HEK293T (cell line): ENCODE data around the gene INCENP.

Experiments used
- ARNT ChIP-seq: fragments of 450-650 bp; IDR thresholded peaks from 2 replicates; pipeline ENCODE4 v1.6.1; 2017; ENCODE audit warnings: mild to moderate bottlenecking
- BHLHE40 ChIP-seq: fragments of 450-650 bp; IDR thresholded peaks from 2 replicates; pipeline ENCODE4 v1.6.1; 2016; ENCODE audit warnings: mild to moderate bottlenecking, moderate library complexity, borderline replicate concordance
- CTBP1 ChIP-seq: fragments of 450-650 bp; IDR thresholded peaks from 2 replicates; pipeline ENCODE4 v1.6.1; 2016; ENCODE audit warnings: borderline replicate concordance
- ELF4 ChIP-seq: fragments of 450-650 bp; IDR thresholded peaks from 2 replicates; pipeline ENCODE4 v1.6.1; 2017; ENCODE audit warnings: antibody characterized with exemption
- FOXM1 ChIP-seq: fragments of 450-650 bp; IDR thresholded peaks from 2 replicates; pipeline ENCODE4 v1.6.1; 2017; ENCODE audit warnings: mild to moderate bottlenecking, borderline replicate concordance
- HDGF ChIP-seq: fragments of 450-650 bp; IDR thresholded peaks from 2 replicates; pipeline ENCODE4 v1.6.1; 2017; ENCODE audit warnings: antibody characterized with exemption, borderline replicate concordance
- L3MBTL2 ChIP-seq: fragments of 450-650 bp; conservative IDR thresholded peaks from 2 replicates; pipeline ENCODE4 v1.6.1; 2016; ENCODE audit warnings: mild to moderate bottlenecking
- LEF1 ChIP-seq: fragments of 450-650 bp; IDR thresholded peaks from 2 replicates; pipeline ENCODE4 v1.6.1; 2017; ENCODE audit warnings: mild to moderate bottlenecking, borderline replicate concordance
- NFRKB ChIP-seq: fragments of 450-650 bp; IDR thresholded peaks from 2 replicates; pipeline ENCODE4 v1.6.1; 2016; ENCODE audit warnings: mild to moderate bottlenecking, moderate library complexity
- PKNOX1 ChIP-seq: fragments of 450-650 bp; IDR thresholded peaks from 2 replicates; pipeline ENCODE4 v1.6.1; 2016
- SP1 ChIP-seq: fragments of 450-650 bp; IDR thresholded peaks from 2 replicates; pipeline ENCODE4 v1.6.1; 2017
- SUZ12 ChIP-seq: fragments of 450-650 bp; IDR thresholded peaks from 2 replicates; pipeline ENCODE4 v1.6.1; 2016; ENCODE audit warnings: mild to moderate bottlenecking
- TARDBP ChIP-seq: fragments of 450-650 bp; IDR thresholded peaks from 2 replicates; pipeline ENCODE4 v1.6.1; 2016
- ZNF384 ChIP-seq: fragments of 450-650 bp; IDR thresholded peaks from 2 replicates; pipeline ENCODE4 v1.6.1; 2016

- TF ChIP-seq ELF4 (no peak), SUZ12 (no peak), ZNF384 (no peak), TARDBP (no peak), SP1 (no peak), FOXM1 (no peak), BHLHE40 (no peak), NFRKB (no peak), ARNT (no peak), PKNOX1 (no peak), L3MBTL2 (no peak), HDGF (no peak), CTBP1 (no peak), LEF1 (no peak)
Observed at GRCh38 chr11:62120001-62120400, 3.8 kb upstream of the INCENP start.
